GM04503 (cell line): ENCODE data around the gene CANT1.
"Not testable (repeated sequence)": the region's sequence is repeated elsewhere in the genome, so short reads cannot be mapped to it uniquely, and the experiment has no call there.

Experiments
- DNase-seq: peaks from one replicate; pipeline ENCODE4 v3.0.0-alpha.2; 2012; ENCODE audit warnings: low read depth

CANT1 gene

DNA sequence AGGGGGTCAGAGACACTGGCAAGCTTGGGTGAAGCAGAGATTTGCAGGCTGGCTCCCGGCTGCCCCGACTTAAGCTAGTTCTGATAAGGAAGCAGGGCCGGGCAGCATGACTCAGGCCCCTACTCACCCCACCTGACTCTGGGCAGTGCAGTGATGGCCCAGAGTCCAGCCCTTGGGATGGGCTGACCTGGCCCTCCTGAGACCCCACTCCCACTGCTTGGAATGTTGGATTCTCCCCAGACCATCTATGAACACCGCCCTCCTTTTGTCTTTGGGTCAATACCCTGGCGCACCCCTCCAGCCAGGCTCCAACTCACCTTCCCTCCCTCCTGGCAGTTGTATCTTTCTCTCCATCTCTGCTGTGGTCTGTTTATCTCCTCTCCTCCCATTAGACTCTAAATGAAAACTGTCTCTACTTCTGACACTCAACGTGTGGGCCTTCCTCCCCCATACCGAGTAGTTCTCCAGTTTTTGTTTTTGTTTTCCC lies 50.9 kb downstream of the CANT1 start:
- DNase-seq: no peak

DNA sequence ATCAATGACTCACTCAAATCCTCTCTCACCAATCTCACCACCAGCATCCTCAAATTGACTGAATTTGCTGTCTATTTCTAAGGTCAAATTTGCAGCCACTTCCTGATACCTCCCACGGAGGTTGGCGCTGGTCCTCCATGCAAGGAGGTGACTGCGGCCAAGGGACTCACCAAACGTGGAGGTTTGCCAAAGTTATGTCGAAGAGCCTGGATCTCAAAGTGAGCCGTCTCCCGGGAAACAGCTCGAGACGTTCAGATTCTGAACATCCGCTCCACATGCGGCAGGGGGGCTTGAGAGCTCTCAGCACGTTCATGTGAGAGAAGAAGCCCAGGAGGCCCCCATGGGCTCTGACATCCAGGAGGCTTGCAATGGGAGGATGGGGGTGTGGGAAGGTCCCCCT lies 52.4 kb downstream of the CANT1 start:
- DNase-seq: no peak

DNA sequence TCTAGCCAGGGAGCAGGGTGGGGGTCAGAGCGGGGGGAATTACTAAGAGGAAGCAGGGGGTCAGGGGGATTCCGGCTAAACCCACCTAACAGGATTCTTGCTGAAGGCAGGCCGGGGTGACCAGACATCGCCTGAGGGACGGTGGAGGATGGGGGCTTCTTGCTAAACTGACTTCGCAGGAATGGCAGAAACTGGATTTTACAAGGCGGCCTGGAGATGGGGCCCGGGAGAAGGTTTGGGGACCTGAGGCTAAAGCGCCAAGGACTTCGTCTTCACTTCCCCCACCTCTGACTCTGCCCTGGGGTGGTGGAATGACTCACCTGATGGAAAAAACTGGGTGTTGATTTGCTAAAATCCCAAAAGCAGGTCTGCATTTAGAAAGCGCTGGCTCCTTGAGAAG lies 53.3 kb downstream of the CANT1 start:
- DNase-seq: no peak

- DNase-seq: no peak
These were observed 54.9 kb downstream of the CANT1 start for GRCh38 chr17:78954684-78955083.

DNA sequence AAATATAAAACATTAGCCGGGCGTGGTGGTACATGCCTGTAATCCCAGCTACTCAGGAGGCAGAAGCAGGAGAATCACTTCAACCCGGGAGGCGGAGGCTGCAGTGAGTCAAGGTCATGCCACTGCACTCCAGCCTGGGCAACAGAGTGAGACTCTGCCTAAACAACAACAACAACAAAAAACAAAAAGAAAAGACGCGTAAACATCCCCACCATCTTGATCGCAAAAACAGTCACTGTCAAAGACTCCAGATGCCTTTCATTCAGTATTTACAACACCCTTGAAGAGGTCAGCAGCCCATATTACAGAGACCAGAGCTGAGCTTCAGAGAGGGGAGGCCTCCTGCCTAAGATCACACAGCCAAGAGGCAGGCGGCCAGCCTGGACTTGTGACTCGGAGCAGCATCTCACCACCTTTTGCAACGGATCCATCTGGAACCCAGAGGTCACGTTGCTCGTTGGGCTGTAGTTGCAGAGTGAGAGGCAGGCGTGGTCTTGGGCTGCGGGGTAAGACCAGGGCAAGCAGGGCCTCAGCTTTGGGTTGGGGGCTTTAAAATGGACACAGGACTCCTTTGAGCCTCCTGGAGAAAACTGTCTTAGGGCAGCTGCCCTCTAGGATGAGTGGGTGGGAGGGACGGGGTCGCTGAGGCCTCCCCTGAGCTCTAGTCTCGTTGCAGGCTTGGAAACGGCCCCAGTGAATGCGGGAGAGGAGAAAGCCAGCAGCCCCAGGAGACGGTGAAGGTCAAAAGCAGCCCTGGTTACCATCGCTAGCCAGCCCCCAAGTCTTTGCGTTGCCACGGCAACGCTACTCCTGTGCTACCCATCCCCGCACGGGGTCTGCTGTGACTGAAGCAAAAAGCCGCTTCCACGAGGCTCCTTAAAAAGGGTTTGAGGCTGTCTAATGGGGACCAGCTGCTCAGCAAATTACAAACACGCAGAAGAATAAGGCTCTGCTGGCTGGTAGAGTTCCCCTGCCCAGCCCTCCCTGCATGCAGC lies 55.9 kb downstream of the CANT1 start:
- no peak for DNase-seq

DNA sequence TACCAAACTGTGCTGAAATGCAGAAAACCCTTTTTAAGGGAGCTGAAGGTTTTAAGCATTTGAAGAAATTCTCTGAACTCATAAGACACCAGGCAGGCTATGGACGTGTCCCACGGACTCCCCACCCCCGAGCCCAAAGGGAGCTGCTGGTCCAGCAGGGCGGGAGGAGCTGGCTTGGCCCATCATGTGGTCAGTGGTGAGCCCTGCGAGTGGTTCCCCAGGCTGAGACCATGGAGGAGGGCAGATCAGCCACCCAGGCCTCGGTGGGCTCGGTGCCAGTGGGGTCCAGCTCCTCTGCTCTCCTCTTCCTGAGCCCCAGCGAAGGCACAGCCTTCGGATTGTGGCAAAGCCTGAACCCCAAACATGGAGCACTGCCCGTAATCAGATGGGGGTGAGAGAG lies 56.9 kb downstream of the CANT1 start:
- no peak for DNase-seq

- DNase-seq: no peak
These were observed 57.5 kb downstream of the CANT1 start for GRCh38 chr17:78951967-78952551.

GRCh38 chr17:78950870-78951269 lies 58.7 kb downstream of the CANT1 start:
- no peak for DNase-seq

DNA sequence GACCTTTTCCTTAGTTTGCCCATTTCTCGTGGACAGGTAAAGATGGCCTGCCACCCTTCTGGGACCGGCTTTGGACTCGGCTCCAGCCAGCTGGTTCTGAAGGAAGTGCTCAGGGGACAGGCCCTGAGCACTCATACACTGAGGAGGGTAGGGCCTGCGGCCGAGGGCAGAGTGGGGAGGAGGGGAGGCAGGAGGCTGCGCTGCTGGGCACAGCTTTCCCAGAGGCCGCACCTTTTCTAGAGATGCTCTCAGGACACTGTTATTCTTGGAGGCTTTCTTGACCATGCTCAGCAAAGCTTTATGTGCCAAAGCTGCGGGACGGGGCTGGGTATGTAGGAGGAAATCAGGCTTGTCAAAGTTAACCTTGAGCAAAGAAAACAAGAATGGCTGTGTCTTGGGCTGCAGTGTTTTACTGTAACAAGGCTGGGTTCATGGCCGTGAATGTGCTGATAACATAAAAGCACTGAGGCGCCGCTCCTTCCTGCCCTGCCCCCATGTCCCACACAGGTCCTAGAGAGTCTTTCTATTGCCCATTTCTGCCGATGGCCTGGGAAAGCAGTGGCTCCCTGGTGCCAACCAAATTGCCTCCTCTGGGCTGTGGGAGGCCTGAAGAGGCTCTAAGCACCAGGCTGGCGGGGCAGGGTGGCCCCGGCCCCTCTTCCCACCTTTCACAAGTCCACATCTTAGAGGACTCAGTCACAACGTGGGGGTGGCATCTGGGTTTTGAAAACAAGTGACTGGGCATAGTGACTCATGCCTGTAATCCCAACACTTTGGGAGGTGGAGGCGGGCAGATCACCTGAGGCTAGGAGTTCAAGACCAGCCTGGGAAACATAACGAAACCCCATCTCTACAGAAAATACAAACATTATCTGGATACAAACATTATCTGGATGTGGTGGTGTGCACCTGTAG lies 62.1 kb downstream of the CANT1 start:
- no peak for DNase-seq

- no peak for DNase-seq
These were observed 62.9 kb downstream of the CANT1 start for GRCh38 chr17:78946631-78947030.

- no peak for DNase-seq
These were observed 63.4 kb downstream of the CANT1 start for GRCh38 chr17:78946131-78946530.

DNA sequence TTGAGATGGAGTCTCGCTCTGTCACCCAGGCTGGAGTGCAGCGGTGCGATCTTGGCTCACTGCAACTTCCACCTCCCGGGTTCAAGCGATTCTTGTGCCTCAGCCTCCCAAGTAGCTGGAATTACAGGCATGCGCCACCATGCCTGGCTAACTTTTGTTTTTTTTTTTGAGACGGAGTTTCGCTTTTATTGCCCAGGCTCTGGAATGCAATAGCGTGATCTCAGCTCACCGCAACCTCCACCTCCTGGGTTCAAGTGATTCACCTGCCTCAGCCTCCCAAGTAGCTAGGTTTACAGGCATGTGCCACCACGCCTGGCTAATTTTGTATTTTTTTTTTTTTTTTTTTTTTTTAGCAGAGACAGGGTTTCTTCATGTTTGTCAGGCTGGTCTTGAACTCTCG lies 64.1 kb downstream of the CANT1 start:
- DNase-seq: not testable (repeated sequence)

DNA sequence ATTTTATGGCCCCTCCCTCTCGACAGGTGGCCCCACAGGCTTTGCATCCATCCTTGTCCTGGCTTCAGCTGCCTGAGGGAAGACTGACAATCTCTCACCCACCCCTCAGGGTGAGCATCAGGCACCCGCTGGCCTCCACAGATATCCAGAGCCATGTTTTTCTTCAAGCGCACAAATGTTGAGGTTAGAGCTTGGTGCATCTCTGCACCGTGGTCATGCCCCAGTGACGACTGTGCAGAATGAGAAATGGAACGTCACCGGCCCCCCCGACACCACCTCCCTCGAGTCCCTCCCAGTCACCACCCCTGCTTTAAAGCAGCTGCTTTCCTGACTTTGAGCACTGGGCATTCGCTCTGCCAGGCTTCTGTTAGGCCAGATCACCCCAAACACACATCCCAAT lies 64.6 kb downstream of the CANT1 start:
- DNase-seq: no peak

- DNase-seq: no peak
These were observed 65.5 kb downstream of the CANT1 start for GRCh38 chr17:78944026-78944425.
